ENCODE measurements around the gene TNF.
A peak's percentile ranks its signal among the peaks of the same experiment; 100 is the strongest.

Gene TNF

DNA sequence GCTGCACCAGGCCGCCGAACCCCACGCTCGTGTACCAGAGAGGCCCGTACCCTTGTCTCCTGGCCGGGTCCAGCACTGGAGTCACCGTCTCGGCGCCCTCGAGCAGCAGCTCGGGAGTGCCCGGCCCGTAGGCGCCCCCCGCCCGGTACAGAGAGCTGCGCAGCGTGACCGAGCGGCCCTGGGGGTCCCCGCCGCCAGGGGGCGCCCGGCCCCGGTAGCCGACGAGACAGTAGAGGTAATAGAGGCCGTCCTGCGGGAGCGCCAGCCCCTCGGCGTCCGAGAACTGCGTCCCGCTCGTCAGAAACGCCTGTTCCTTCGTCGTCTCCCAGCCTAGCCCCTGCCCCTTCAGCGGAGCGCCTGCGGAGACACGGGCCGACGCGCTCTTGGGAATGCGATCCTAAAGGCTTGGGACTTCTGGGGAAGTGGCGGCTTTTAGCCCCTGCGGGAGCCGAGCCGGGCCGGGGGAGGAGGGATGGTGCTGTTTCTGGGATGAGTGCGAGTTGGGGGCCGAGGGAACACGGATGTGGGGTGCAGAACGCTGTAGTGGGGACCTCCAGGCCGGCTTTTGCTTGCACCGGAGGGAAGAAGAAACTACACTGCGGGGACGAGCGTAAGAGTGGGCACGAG, 5.6 kb downstream of the TNF start:
- H4K20me1 ChIP-seq (ENCODE audit: control insufficient read depth, insufficient read depth, low read depth, low read length) = no peaks in the 10 kb centered on the region
- H3F3A ChIP-seq (ENCODE audit: control insufficient read depth, insufficient read depth) = peaks cover 11% of the 10 kb centered on the region
- H3K36me3 ChIP-seq (ENCODE audit: control insufficient read depth, low read length) = no peaks in the 10 kb centered on the region
- H3K9me3 ChIP-seq (ENCODE audit: control insufficient read depth, insufficient read depth, low read length) = no peaks in the 10 kb centered on the region
- H3K9me2 ChIP-seq (replicated peaks; ENCODE audit: control insufficient read depth, low read length) = no peaks in the 10 kb centered on the region
- peak; percentile 63; the same call in 1 of the 2 replicates for TF ChIP-seq EZH2phosphoT487 (IDR thresholded peaks at IDR 0.05; ENCODE audit: borderline replicate concordance, low read length)
- TF ChIP-seq, protein P1, sequence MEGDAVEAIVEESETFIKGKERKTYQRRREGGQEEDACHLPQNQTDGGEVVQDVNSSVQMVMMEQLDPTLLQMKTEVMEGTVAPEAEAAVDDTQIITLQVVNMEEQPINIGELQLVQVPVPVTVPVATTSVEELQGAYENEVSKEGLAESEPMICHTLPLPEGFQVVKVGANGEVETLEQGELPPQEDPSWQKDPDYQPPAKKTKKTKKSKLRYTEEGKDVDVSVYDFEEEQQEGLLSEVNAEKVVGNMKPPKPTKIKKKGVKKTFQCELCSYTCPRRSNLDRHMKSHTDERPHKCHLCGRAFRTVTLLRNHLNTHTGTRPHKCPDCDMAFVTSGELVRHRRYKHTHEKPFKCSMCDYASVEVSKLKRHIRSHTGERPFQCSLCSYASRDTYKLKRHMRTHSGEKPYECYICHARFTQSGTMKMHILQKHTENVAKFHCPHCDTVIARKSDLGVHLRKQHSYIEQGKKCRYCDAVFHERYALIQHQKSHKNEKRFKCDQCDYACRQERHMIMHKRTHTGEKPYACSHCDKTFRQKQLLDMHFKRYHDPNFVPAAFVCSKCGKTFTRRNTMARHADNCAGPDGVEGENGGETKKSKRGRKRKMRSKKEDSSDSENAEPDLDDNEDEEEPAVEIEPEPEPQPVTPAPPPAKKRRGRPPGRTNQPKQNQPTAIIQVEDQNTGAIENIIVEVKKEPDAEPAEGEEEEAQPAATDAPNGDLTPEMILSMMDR (IDR thresholded peaks at IDR 0.05; ENCODE audit: low read depth, low read length, poor library complexity, severe bottlenecking) = peak; percentile 96
- H3K4me1 ChIP-seq (ENCODE audit: control insufficient read depth, low read length) = peaks cover 62% of the 10 kb centered on the region
- H3K79me2 ChIP-seq (ENCODE audit: control insufficient read depth, low read length) = no peaks in the 10 kb centered on the region
- no peak overlapping the region for H3K27ac ChIP-seq (ENCODE audit: low read depth, low read length)
- peaks cover 56% of the 10 kb centered on the region for H3K27me3 ChIP-seq (ENCODE audit: control insufficient read depth, low read length)
- peak overlapping the region; percentile 92 for H3K4me2 ChIP-seq (ENCODE audit: low read length)
- peak overlapping the region; percentile 84 for H3K4me3 ChIP-seq (ENCODE audit: low read length)

DNA sequence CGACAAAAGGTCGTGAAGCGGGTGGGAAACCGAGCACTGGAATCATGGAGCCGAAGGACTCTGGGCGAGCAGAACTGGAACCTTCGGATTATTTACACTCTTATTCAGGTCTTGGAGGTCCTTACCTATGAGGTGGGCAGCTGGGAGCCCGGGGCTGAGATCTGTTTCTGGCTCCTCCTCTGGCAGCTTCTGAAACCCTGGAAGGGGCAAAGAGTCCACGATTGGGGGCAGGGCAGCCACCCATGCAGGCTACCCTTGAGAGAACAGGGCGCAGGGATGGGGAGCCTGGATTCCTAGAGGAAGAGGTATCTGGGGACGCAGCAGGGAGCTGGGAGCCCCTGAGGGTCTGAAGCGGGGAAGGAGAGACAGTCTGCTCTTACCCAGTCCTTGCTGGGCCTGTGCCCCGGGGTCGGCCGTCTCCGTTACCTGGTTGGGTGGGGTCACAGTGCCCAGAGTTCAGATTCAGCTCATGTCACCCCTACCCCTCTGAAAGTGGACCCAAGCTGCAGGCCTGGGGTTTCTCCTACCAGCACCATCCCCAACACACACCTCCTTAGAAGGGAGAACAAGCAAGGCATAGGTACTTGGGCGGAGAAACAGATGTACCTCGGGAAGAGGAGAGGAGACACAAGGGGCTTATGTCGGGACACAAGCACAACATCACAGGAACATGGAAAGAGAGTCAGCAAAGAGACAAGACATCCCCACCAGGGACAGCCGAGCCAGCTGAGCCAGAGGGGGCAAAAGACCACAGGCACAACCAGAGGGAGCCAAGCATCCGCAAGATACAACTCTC, 6.3 kb downstream of the TNF start:
- peaks cover 10% of the 10 kb centered on the region for H3F3A ChIP-seq (ENCODE audit: control insufficient read depth, insufficient read depth)
- H3K4me3 ChIP-seq (ENCODE audit: low read length) = peak overlapping the region; percentile 84
- no peaks in the 10 kb centered on the region for H4K20me1 ChIP-seq (ENCODE audit: control insufficient read depth, insufficient read depth, low read depth, low read length)
- no peaks in the 10 kb centered on the region for H3K36me3 ChIP-seq (ENCODE audit: control insufficient read depth, low read length)
- no peaks in the 10 kb centered on the region for H3K9me2 ChIP-seq (replicated peaks; ENCODE audit: control insufficient read depth, low read length)
- peaks cover 62% of the 10 kb centered on the region for H3K4me1 ChIP-seq (ENCODE audit: control insufficient read depth, low read length)
- H3K27me3 ChIP-seq (ENCODE audit: control insufficient read depth, low read length) = peaks cover 49% of the 10 kb centered on the region
- no peaks in the 10 kb centered on the region for H3K79me2 ChIP-seq (ENCODE audit: control insufficient read depth, low read length)
- H3K9me3 ChIP-seq (ENCODE audit: control insufficient read depth, insufficient read depth, low read length) = no peaks in the 10 kb centered on the region
- no peak overlapping the region for H3K27ac ChIP-seq (ENCODE audit: low read depth, low read length)
- H3K4me2 ChIP-seq (ENCODE audit: low read length) = peak overlapping the region; percentile 92
- no peak for TF ChIP-seq EZH2phosphoT487 (IDR thresholded peaks at IDR 0.05; ENCODE audit: borderline replicate concordance, low read length)
- TF ChIP-seq, protein P1 (IDR thresholded peaks at IDR 0.05; ENCODE audit: low read depth, low read length, poor library complexity, severe bottlenecking) = no peak

DNA sequence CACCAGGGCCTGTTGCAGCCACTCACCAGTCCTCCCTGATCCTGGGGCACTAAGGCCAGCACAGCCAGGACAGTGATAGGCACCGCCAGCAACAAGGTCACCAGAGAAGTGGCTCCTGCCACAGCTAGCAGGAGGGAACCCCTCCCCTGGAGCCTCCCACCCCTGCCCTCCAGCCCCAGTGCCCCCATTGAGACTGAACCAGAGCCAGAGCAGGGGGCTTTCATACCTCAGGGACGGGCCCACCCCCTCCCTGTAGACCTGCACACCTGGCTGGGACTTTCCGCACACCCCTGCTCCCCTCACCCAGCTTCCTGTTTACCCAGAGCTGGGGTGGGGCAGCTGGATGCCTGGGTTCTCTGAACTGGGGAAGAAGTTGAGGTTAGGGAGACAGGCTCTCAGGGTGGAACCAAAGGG, 6.9 kb downstream of the TNF start, which contains the start of gene LTB:
LTB (minus strand) TSS at position 195 of the 414 bp plus-strand sequence; CDS start at position 188, 7 bp downstream.
- no peaks in the 10 kb centered on the region for H3K9me3 ChIP-seq (ENCODE audit: control insufficient read depth, insufficient read depth, low read length)
- TF ChIP-seq, protein P1 (IDR thresholded peaks at IDR 0.05; ENCODE audit: low read depth, low read length, poor library complexity, severe bottlenecking) = no peak
- TF ChIP-seq EZH2phosphoT487 (IDR thresholded peaks at IDR 0.05; ENCODE audit: borderline replicate concordance, low read length) = no peak
- H3K4me3 ChIP-seq (ENCODE audit: low read length) = peak within 1 kb of the TSS; percentile 84
- no peaks in the 10 kb centered on the region for H4K20me1 ChIP-seq (ENCODE audit: control insufficient read depth, insufficient read depth, low read depth, low read length)
- peaks cover 62% of the 10 kb centered on the region for H3K4me1 ChIP-seq (ENCODE audit: control insufficient read depth, low read length)
- H3F3A ChIP-seq (ENCODE audit: control insufficient read depth, insufficient read depth) = peaks cover 10% of the 10 kb centered on the region
- no peaks in the 10 kb centered on the region for H3K9me2 ChIP-seq (replicated peaks; ENCODE audit: control insufficient read depth, low read length)
- no peaks in the 10 kb centered on the region for H3K79me2 ChIP-seq (ENCODE audit: control insufficient read depth, low read length)
- H3K4me2 ChIP-seq (ENCODE audit: low read length) = peak within 1 kb of the TSS; percentile 92
- H3K27ac ChIP-seq (ENCODE audit: low read depth, low read length) = no peak within 1 kb of the TSS
- H3K27me3 ChIP-seq (ENCODE audit: control insufficient read depth, low read length) = peaks cover 43% of the 10 kb centered on the region
- H3K36me3 ChIP-seq (ENCODE audit: control insufficient read depth, low read length) = no peaks in the 10 kb centered on the region
